ENCODE measurements around the gene MCF2L.

GRCh38 chr13:113117911-113118260 is 148.9 kb downstream of the MCF2L start:
- TF ChIP-seq EZH2 (IDR thresholded peaks at IDR 0.05; ENCODE audit: low read length) (no peak), CTCF (optimal IDR thresholded peaks at IDR 0.05 in 1 of 3, IDR thresholded peaks at IDR 0.05 in 1 of 3, conservative IDR thresholded peaks at IDR 0.05 in 1 of 3; ENCODE audit: extremely low read depth in 1 of 3, insufficient read depth in 2 of 3, low read length in 3 of 3) (no peak)

Data from keratinocyte (primary cell).